OCI-LY7 (cell line): ENCODE measurements around the gene PPIP5K2. TPM values are rescaled to one million over a fixed set of nuclear protein-coding genes. Genes with fewer than 3 reads are reported as not detected.

ENCODE experiments used
- BruUV-seq: library from RNA; stranded (reverse); fragments of 400-500 nt; replicated peaks from 2 replicates; lab custom pipeline; 2021; lab: Mats Ljungman, UMichigan
- CTCF ChIA-PET: fragments of 300-600 bp; sonication (Branson Sonifier 250); formaldehyde crosslinking; loops from one replicate; lab custom pipeline; 2022; ENCODE audit warnings: antibody characterized with exemption; ENCODE audit not compliant: unreplicated experiment; lab: Charles Lee
- POLR2A ChIA-PET: fragments of 300-600 bp; sonication (Branson Sonifier 250); formaldehyde crosslinking; loops from one replicate; lab custom pipeline; 2022; ENCODE audit warnings: antibody characterized with exemption; lab: Charles Lee
- DNase-seq: peaks from one replicate; pipeline ENCODE4 v3.0.0-alpha.2; 2015; ENCODE audit warnings: low spot score
- H2AFZ ChIP-seq: fragments of 200-600 bp; sonication (generic), shearing (Covaris generic); 2 replicates; pipeline ENCODE4 v1.6.1; 2014; ENCODE audit warnings: mild to moderate bottlenecking, antibody characterized with exemption, low read length, moderate library complexity
- H3K27ac ChIP-seq: fragments of 200-600 bp; sonication (generic); 2 replicates; pipeline ENCODE4 v1.5.1; 2014; ENCODE audit warnings: mixed run types, low read depth, mild to moderate bottlenecking, moderate library complexity, low read length, inconsistent platforms; ENCODE audit not compliant: poor library complexity, severe bottlenecking
- H3K36me3 ChIP-seq: fragments of 200-600 bp; sonication (generic); 2 replicates; pipeline ENCODE4 v1.6.1; 2014; ENCODE audit warnings: mild to moderate bottlenecking, antibody characterized with exemption, low read length, moderate library complexity, mixed read lengths; ENCODE audit not compliant: insufficient read depth
- H3K4me1 ChIP-seq: fragments of 200-600 bp; sonication (generic); 2 replicates; pipeline ENCODE4 v1.5.1; 2014; ENCODE audit warnings: mild to moderate bottlenecking, low read length; ENCODE audit not compliant: insufficient read depth, poor library complexity, severe bottlenecking
- H3K4me2 ChIP-seq: fragments of 200-600 bp; sonication (generic); 2 replicates; pipeline ENCODE4 v1.6.1; 2014; ENCODE audit warnings: mild to moderate bottlenecking, low read length
- H3K4me3 ChIP-seq: fragments of 200-600 bp; sonication (generic); 2 replicates; pipeline ENCODE4 v1.5.1; 2014; ENCODE audit warnings: mild to moderate bottlenecking, low read depth, low read length; ENCODE audit not compliant: poor library complexity, severe bottlenecking
- H3K79me2 ChIP-seq: fragments of 200-600 bp; sonication (generic); 2 replicates; pipeline ENCODE4 v1.6.1; 2016; ENCODE audit warnings: low read depth, mild to moderate bottlenecking, low read length, moderate library complexity, mixed read lengths; ENCODE audit not compliant: insufficient read depth
- H3K9me2 ChIP-seq: fragments of 200-600 bp; sonication (generic); 2 replicates; pipeline ENCODE4 v1.6.1; 2016; ENCODE audit warnings: mild to moderate bottlenecking, low read length, mixed read lengths; ENCODE audit not compliant: insufficient read depth
- H3K9me3 ChIP-seq: fragments of 200-600 bp; sonication (generic); 2 replicates; pipeline ENCODE4 v1.6.1; 2014; ENCODE audit warnings: mild to moderate bottlenecking, mixed run types, low read length, mixed read lengths
- H4K20me1 ChIP-seq: fragments of 200-600 bp; sonication (generic); 2 replicates; pipeline ENCODE4 v1.6.1; 2014; ENCODE audit warnings: mild to moderate bottlenecking, antibody characterized with exemption, low read length, moderate library complexity, mixed read lengths; ENCODE audit not compliant: insufficient read depth
- EZH2phosphoT487 ChIP-seq: fragments of 200-600 bp; sonication (generic); IDR thresholded peaks from 2 replicates; pipeline ENCODE4 v1.6.1; 2018; ENCODE audit warnings: low read depth, borderline replicate concordance, mild to moderate bottlenecking, mixed run types, antibody characterized with exemption, low read length, moderate library complexity, mixed read lengths
- intact Hi-C: fragments of 100-400 bp; cut with micrococcal nuclease; formaldehyde crosslinking; loops from one replicate; pipeline ENCODE4 v1.10.0; 2022; ENCODE audit not compliant: unreplicated experiment
- total RNA-seq, 2 experiments: library from RNA; depleted of rRNA in 1 of 2; stranded (reverse); fragments of >200 nt in 1 of 2; shearing (Covaris generic) in 1 of 2; gene quantifications; 2 replicates each; pipeline ENCODE4 v1.2.3, GENCODE V29; 2014 to 2022
- TF ChIP-seq, protein P1 (sequence below): fragments of 200-600 bp; sonication (generic); conservative IDR thresholded peaks from 2 replicates; pipeline ENCODE4 v1.5.1; 2014; ENCODE audit warnings: mild to moderate bottlenecking, antibody characterized with exemption, low read length, moderate library complexity, mixed read lengths

The PPIP5K2 gene
- total RNA-seq, 2 experiments from 2014 or later, result 45.5 to 80.0 TPM

DNA sequence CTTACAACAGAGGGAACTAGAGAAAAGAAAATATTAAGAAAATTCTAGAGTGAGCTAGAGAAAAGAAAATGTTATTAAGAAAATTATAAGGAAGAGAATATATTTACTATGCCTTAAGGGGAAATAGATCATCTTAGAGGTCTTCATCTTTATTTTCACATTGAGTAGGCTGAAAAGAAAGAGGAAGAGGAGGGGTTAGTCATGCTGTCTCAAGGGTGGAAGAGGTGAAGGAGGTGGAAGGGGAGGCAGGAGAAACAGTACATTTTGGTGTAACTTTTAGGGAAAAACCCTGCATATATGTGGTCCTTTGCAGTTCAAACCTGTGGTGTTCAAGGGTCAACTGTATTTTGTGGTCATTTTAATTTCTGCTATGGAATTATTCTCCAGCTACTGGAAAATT lies 46.6 kb downstream of the PPIP5K2 start:
- ChIA-PET POLR2A (interaction anchor here (2.0 kb wide), 1 partner anchor 11 kb away, joined by 7 read pairs; no protein-coding TSS in a partner anchor), CTCF (no interaction called here)
- DNase-seq, result no peak
- Histone ChIP-seq H3K9me2 (no peaks in the 10 kb centered on the region), H3K9me3 (no peaks in the 10 kb centered on the region), H3K4me1 (no peaks in the 10 kb centered on the region), H3K36me3 (peaks cover 59% of the 10 kb centered on the region), H3K4me2 (no peak overlapping the region), H3K79me2 (no peaks in the 10 kb centered on the region), H2AFZ (no peak overlapping the region), H3K27ac (no peak overlapping the region), H4K20me1 (no peaks in the 10 kb centered on the region), H3K4me3 (no peak overlapping the region)
- BruUV-seq, result no TSS peak
- TF ChIP-seq EZH2phosphoT487, result no peak
- TF ChIP-seq, protein P1, sequence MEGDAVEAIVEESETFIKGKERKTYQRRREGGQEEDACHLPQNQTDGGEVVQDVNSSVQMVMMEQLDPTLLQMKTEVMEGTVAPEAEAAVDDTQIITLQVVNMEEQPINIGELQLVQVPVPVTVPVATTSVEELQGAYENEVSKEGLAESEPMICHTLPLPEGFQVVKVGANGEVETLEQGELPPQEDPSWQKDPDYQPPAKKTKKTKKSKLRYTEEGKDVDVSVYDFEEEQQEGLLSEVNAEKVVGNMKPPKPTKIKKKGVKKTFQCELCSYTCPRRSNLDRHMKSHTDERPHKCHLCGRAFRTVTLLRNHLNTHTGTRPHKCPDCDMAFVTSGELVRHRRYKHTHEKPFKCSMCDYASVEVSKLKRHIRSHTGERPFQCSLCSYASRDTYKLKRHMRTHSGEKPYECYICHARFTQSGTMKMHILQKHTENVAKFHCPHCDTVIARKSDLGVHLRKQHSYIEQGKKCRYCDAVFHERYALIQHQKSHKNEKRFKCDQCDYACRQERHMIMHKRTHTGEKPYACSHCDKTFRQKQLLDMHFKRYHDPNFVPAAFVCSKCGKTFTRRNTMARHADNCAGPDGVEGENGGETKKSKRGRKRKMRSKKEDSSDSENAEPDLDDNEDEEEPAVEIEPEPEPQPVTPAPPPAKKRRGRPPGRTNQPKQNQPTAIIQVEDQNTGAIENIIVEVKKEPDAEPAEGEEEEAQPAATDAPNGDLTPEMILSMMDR, result no peak
- intact Hi-C loops, result no loop called here

GRCh38 chr5:103174147-103174546 lies 54.0 kb downstream of the PPIP5K2 start:
- TF ChIP-seq, protein P1, result no peak
- TF ChIP-seq EZH2phosphoT487, result no peak
- H3K27ac ChIP-seq, result no peak overlapping the region
- CTCF ChIA-PET, result no interaction called here
- H3K4me3 ChIP-seq, result no peak overlapping the region
- no peaks in the 10 kb centered on the region for H3K9me3 ChIP-seq
- no peak overlapping the region for H3K4me2 ChIP-seq
- no peaks in the 10 kb centered on the region for H3K9me2 ChIP-seq
- intact Hi-C loops, result no loop called here
- H3K79me2 ChIP-seq, result no peaks in the 10 kb centered on the region
- BruUV-seq, result no TSS peak
- no peaks in the 10 kb centered on the region for H3K4me1 ChIP-seq
- H3K36me3 ChIP-seq, result peaks cover 49% of the 10 kb centered on the region
- H4K20me1 ChIP-seq, result 0 out of 2 replicates have a peak, but pooled peaks cover 3% of the 10 kb centered on the region
- DNase-seq, result no peak
- POLR2A ChIA-PET, result no interaction called here
- no peak overlapping the region for H2AFZ ChIP-seq

DNA sequence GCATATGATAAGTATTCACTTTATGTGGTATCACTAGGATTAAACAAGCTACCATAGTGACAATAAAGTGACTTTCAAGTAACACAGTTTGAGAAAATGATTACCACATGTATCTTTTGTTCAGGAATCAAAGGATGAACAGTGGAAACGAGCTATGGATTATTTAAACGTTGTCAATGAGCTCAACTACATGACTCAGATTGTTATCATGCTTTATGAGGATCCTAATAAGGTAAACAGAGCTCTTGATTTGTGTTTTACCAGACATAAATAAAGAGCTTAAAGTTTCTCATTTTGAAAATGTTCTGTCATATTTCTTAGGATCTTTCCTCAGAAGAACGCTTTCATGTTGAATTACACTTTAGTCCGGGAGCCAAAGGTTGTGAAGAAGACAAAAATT lies 57.4 kb downstream of the PPIP5K2 start:
- no peak for DNase-seq
- Histone ChIP-seq H3K4me2 (no peak overlapping the region), H2AFZ (no peak overlapping the region), H3K9me2 (no peaks in the 10 kb centered on the region), H3K27ac (no peak overlapping the region), H3K4me3 (no peak overlapping the region), H3K9me3 (no peaks in the 10 kb centered on the region), H4K20me1 (0 out of 2 replicates have a peak, but pooled peaks cover 3% of the 10 kb centered on the region), H3K36me3 (peaks cover 72% of the 10 kb centered on the region), H3K4me1 (no peaks in the 10 kb centered on the region), H3K79me2 (no peaks in the 10 kb centered on the region)
- TF ChIP-seq, protein P1, result no peak
- TF ChIP-seq EZH2phosphoT487, result no peak
- ChIA-PET POLR2A (interaction anchor here (0.7 to 2.0 kb wide), 7 partner anchors 10 to 204 kb away, joined by 3 to 7 read pairs (median 4); no protein-coding TSS in a partner anchor), CTCF (no interaction called here)
- intact Hi-C loops, result no loop called here
- BruUV-seq, result no TSS peak
